ENCODE measurements around the gene NAALADL2. TPM values are rescaled to one million over a fixed set of nuclear protein-coding genes. Genes with fewer than 3 reads are reported as not detected.

Gene NAALADL2
- polyA plus RNA-seq, 2 of the 4 experiments (the other 2 are of a cell fraction): 0.09 to 0.28 TPM

GRCh38 chr3:175445741-175446140 is 586.6 kb downstream of the NAALADL2 start (continued):
- TF ChIP-seq CTCF (IDR thresholded peaks at IDR 0.05) (no peak), CHD2 (IDR thresholded peaks at IDR 0.05; ENCODE audit: low read length, partially characterized antibody) (no peak), BCL3 (IDR thresholded peaks at IDR 0.05) (no peak), REST (IDR thresholded peaks at IDR 0.05) (no peak), RCOR1 (IDR thresholded peaks at IDR 0.05; ENCODE audit: low read depth, low read length) (no peak), PHF8 (IDR thresholded peaks at IDR 0.05; ENCODE audit: borderline replicate concordance, low read depth) (no peak), RFX5 (IDR thresholded peaks at IDR 0.05) (no peak), JUNB (IDR thresholded peaks at IDR 0.05) (no peak)

- no peaks in the 10 kb centered on the region for H3K9me3 ChIP-seq
- no peak overlapping the region for H3K4me2 ChIP-seq
- WGBS (ENCODE audit: missing lambda C conversion rate): 55% methylated on average over 6 of the region's 6 CpGs
- ChIA-PET CTCF (no interaction called here), POLR2A (no interaction called here)
- no peak for ATAC-seq
- DNase-seq (ENCODE audit: low read depth in 1 of 2, low spot score in 1 of 2): no peak
- TF ChIP-seq REST (IDR thresholded peaks at IDR 0.05) (no peak), HOXB5 (CRISPR knock-in tag; IDR thresholded peaks at IDR 0.05) (no peak), RAD21 (conservative IDR thresholded peaks at IDR 0.05 in 1 of 2, IDR thresholded peaks at IDR 0.05 in 1 of 2) (no peak), BCL3 (IDR thresholded peaks at IDR 0.05) (no peak), FOXS1 (CRISPR knock-in tag; IDR thresholded peaks at IDR 0.05) (no peak), CBX8 (IDR thresholded peaks at IDR 0.05) (no peak), POLR2A (IDR thresholded peaks at IDR 0.05; ENCODE audit: low read length) (no peak), NPAS2 (CRISPR knock-in tag; IDR thresholded peaks at IDR 0.05; ENCODE audit: borderline replicate concordance) (no peak), EHF (CRISPR knock-in tag; IDR thresholded peaks at IDR 0.05) (no peak), HES2 (IDR thresholded peaks at IDR 0.05) (no peak), ZFP36 (IDR thresholded peaks at IDR 0.05; ENCODE audit: borderline replicate concordance, partially characterized antibody) (no peak), FOSB (CRISPR knock-in tag; IDR thresholded peaks at IDR 0.05) (no peak), MAZ (IDR thresholded peaks at IDR 0.05; ENCODE audit: borderline replicate concordance, low read depth, low read length) (no peak), CBX2 (IDR thresholded peaks at IDR 0.05; ENCODE audit: borderline replicate concordance, low read depth) (no peak)
- H3K4me1 ChIP-seq: no peaks in the 10 kb centered on the region
- H3K4me3 ChIP-seq: no peak overlapping the region
- H3K27ac ChIP-seq: no peak overlapping the region
- FAIRE-seq: no peak
These were observed 588.4 kb downstream of the NAALADL2 start for GRCh38 chr3:175447521-175447920.

Measured in A549 (cell line).